ENCODE measurements around the gene AACS.

The AACS gene

DNA sequence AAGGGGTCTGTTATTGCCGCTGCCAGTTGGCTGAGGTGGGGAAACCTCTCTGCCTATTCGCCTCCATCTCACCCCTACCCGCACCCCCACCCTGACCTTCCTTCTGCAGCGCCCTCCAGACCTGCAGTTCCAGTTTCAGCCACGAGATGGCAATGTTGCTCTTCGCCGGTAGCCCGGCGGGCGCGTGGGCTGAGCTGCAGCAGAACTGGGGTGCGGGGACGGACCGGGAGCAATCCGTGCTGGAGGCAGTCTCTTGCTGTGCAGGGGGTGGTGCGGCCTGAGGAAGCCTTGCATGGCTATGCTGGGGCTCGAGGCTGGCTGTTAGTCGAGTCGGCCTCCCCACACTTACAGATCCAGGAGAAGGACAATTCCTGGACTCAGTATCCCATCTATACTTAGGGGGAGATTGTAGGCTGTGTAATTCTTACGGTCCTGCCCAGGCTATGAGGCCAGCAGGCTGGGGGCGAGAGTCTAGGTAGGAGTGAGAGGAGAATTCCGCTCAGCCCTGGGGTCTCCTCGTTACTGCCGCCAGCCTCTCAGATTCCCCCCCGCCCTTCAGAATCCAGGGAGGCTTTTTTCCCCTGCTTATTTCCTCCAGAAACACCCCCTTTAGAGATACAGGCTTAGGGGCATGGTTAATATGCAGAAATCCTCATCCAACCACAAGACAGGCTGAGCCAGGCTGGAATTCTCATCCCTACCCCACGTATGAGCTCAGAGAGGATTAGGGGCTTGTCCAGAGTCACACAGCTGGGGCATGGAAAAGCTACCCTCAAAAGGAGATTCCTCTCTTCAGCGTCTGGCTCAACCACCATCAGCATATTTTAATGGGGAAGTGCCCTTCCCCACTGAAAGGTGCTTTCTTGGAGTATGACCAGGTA is 118.2 kb downstream of the AACS start:
- DNase-seq (ENCODE audit: low spot score): peak; percentile 75
- Histone ChIP-seq H3K27ac (ENCODE audit: poor library complexity, severe bottlenecking) (no peak overlapping the region), H3K27me3 (ENCODE audit: insufficient read depth, poor library complexity, severe bottlenecking) (peaks cover 23% of the 10 kb centered on the region), H3K36me3 (ENCODE audit: low read depth) (no peaks in the 10 kb centered on the region), H3K4me1 (ENCODE audit: insufficient read depth, poor library complexity, severe bottlenecking) (no peaks in the 10 kb centered on the region), H3K4me3 (ENCODE audit: severe bottlenecking) (no peak overlapping the region), H3K9me3 (ENCODE audit: severe bottlenecking) (no peaks in the 10 kb centered on the region)
- TF ChIP-seq, protein P1, sequence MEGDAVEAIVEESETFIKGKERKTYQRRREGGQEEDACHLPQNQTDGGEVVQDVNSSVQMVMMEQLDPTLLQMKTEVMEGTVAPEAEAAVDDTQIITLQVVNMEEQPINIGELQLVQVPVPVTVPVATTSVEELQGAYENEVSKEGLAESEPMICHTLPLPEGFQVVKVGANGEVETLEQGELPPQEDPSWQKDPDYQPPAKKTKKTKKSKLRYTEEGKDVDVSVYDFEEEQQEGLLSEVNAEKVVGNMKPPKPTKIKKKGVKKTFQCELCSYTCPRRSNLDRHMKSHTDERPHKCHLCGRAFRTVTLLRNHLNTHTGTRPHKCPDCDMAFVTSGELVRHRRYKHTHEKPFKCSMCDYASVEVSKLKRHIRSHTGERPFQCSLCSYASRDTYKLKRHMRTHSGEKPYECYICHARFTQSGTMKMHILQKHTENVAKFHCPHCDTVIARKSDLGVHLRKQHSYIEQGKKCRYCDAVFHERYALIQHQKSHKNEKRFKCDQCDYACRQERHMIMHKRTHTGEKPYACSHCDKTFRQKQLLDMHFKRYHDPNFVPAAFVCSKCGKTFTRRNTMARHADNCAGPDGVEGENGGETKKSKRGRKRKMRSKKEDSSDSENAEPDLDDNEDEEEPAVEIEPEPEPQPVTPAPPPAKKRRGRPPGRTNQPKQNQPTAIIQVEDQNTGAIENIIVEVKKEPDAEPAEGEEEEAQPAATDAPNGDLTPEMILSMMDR (IDR thresholded peaks at IDR 0.05; ENCODE audit: poor library complexity, severe bottlenecking): peak; percentile 96
- ATAC-seq (ENCODE audit: low read depth): peak; percentile 60

DNA sequence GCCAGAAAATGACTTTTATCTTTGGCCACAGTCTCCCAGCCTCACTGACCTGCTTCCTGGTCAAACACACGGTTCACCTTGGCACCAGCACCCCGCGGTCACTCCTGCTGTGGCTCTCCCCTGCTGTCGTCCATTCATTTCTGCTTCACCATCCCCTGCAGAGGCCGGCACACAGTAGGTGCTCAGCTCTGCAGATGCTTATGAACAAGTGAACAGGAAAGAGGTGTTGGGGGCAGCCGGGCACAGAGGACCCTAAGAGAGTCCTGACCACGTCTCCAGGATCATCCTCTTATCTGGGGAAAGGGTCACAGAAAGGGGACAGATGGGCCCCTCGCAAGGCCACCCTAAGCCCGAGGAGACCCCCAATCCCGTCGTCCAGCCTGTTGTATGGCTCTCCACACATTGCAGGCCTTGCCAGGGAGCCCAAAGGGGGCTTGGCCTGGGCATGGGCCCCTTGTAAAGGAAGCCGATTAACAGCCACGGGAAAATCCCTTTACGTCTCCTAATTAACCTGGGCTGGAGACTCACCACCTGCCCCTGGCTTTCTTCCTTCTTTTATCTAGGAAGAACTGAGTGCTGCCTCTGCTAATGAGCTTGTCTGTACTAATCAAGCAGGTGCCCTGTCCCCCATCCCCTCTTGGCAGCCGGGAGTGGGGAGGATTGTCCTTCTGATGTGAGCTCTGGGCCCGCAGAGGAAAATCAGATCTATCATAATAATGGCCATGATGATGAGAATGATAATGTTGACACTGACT is 119.2 kb downstream of the AACS start:
- Histone ChIP-seq H3K9me3 (ENCODE audit: severe bottlenecking) (no peaks in the 10 kb centered on the region), H3K27ac (ENCODE audit: poor library complexity, severe bottlenecking) (no peak overlapping the region), H3K36me3 (ENCODE audit: low read depth) (no peaks in the 10 kb centered on the region), H3K27me3 (ENCODE audit: insufficient read depth, poor library complexity, severe bottlenecking) (peaks cover 33% of the 10 kb centered on the region), H3K4me3 (ENCODE audit: severe bottlenecking) (no peak overlapping the region), H3K4me1 (ENCODE audit: insufficient read depth, poor library complexity, severe bottlenecking) (no peaks in the 10 kb centered on the region)
- TF ChIP-seq, protein P1 (IDR thresholded peaks at IDR 0.05; ENCODE audit: poor library complexity, severe bottlenecking): no peak
- DNase-seq (ENCODE audit: low spot score) (no peak), ATAC-seq (ENCODE audit: low read depth) (no peak)

DNA sequence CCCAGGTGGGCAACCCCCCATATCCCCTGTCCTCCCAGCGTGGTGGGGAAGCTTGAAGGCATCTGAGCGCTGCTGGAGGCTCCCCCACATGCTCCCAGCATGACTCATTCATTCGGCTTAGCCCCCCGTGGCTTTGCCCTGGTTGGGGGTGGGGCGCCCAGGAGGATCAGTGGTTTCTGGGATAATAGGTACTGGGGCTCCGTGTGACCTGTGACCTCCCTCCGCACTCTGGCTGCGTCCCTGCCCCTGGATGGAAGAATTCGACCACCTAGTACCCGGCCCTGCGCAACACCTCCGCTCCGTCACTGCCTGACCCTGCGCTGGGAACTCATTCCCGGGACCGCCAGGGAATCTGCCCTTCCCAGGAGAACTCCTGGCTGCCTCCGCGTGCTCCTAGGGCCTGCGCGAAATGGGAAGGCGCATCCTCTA is 120.1 kb downstream of the AACS start:
- Histone ChIP-seq H3K36me3 (ENCODE audit: low read depth) (no peaks in the 10 kb centered on the region), H3K27me3 (ENCODE audit: insufficient read depth, poor library complexity, severe bottlenecking) (peaks cover 40% of the 10 kb centered on the region), H3K4me3 (ENCODE audit: severe bottlenecking) (no peak overlapping the region), H3K27ac (ENCODE audit: poor library complexity, severe bottlenecking) (no peak overlapping the region), H3K9me3 (ENCODE audit: severe bottlenecking) (no peaks in the 10 kb centered on the region), H3K4me1 (ENCODE audit: insufficient read depth, poor library complexity, severe bottlenecking) (no peaks in the 10 kb centered on the region)
- TF ChIP-seq, protein P1 (IDR thresholded peaks at IDR 0.05; ENCODE audit: poor library complexity, severe bottlenecking): no peak
- DNase-seq (ENCODE audit: low spot score): no peak
- ATAC-seq (ENCODE audit: low read depth): no peak

DNA sequence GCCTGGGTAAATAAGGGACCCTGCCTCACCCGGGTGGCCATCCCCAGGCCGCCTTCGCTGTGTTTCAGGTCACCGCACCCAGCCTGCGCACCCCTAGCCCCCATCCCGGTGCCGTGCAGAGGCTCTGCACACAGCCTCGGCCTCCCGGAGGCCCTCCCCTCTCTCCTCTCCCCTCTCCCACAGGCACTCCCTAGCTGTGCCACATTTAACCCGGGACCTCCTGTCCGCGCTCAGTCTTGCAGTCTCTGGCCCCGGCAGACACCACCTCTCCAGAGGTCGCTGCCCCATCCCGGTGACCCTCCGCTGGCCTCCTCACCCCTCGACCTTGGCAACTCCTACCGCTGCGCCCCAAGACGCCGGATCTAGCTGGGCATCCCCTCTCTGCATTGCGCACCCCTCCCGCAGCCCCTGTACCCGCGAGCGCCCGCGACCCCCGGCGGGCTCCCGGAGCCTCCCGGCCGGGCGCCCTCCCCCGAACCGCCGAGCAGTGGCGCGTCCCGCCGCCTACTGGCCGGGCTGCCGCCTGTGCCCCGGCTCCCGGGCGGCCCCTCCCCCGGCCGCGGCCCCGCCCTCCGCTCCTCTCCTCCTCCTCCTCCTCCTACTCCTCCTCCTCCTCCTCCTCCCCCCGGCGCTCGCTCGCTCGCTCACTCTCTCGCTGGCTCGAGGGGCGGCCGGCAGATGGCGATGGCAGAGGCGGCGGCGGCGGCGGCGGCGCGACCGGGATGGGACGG is 120.7 kb downstream of the AACS start, which contains the start of gene TMEM132B:
TMEM132B (plus strand) TSS at position 647 of the 731 bp plus-strand sequence.
- ATAC-seq (ENCODE audit: low read depth) (peak; percentile 57), DNase-seq (ENCODE audit: low spot score) (peak; percentile 78)
- TF ChIP-seq, protein P1 (IDR thresholded peaks at IDR 0.05; ENCODE audit: poor library complexity, severe bottlenecking): peak; percentile 67
- Histone ChIP-seq H3K36me3 (ENCODE audit: low read depth) (no peaks in the 10 kb centered on the region), H3K9me3 (ENCODE audit: severe bottlenecking) (no peaks in the 10 kb centered on the region), H3K27ac (ENCODE audit: poor library complexity, severe bottlenecking) (no peak within 1 kb of the TSS), H3K4me1 (ENCODE audit: insufficient read depth, poor library complexity, severe bottlenecking) (no peaks in the 10 kb centered on the region), H3K4me3 (ENCODE audit: severe bottlenecking) (peak within 1 kb of the TSS; percentile 44), H3K27me3 (ENCODE audit: insufficient read depth, poor library complexity, severe bottlenecking) (peaks cover 40% of the 10 kb centered on the region)

Measured in RWPE2 (cell line).